Stimulated activated CD8-positive, alpha-beta memory T cell treated with anti-CD3 and anti-CD28 coated beads, Interleukin-4, amount 100 ng/mL, for 4 hours (primary cell): ENCODE data around the gene ANAPC4.
"Not testable (repeated sequence)": the region's sequence is repeated elsewhere in the genome, so short reads cannot be mapped to it uniquely, and the experiment has no call there.

Source experiments
- DNase-seq, 2 donors: peaks; one replicate each; pipeline ENCODE4 v3.0.0-alpha.2; 2020; ENCODE audit warnings: low read depth in 2 of 2, low spot score in 1 of 2

The ANAPC4 gene, protein sequence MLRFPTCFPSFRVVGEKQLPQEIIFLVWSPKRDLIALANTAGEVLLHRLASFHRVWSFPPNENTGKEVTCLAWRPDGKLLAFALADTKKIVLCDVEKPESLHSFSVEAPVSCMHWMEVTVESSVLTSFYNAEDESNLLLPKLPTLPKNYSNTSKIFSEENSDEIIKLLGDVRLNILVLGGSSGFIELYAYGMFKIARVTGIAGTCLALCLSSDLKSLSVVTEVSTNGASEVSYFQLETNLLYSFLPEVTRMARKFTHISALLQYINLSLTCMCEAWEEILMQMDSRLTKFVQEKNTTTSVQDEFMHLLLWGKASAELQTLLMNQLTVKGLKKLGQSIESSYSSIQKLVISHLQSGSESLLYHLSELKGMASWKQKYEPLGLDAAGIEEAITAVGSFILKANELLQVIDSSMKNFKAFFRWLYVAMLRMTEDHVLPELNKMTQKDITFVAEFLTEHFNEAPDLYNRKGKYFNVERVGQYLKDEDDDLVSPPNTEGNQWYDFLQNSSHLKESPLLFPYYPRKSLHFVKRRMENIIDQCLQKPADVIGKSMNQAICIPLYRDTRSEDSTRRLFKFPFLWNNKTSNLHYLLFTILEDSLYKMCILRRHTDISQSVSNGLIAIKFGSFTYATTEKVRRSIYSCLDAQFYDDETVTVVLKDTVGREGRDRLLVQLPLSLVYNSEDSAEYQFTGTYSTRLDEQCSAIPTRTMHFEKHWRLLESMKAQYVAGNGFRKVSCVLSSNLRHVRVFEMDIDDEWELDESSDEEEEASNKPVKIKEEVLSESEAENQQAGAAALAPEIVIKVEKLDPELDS

DNA sequence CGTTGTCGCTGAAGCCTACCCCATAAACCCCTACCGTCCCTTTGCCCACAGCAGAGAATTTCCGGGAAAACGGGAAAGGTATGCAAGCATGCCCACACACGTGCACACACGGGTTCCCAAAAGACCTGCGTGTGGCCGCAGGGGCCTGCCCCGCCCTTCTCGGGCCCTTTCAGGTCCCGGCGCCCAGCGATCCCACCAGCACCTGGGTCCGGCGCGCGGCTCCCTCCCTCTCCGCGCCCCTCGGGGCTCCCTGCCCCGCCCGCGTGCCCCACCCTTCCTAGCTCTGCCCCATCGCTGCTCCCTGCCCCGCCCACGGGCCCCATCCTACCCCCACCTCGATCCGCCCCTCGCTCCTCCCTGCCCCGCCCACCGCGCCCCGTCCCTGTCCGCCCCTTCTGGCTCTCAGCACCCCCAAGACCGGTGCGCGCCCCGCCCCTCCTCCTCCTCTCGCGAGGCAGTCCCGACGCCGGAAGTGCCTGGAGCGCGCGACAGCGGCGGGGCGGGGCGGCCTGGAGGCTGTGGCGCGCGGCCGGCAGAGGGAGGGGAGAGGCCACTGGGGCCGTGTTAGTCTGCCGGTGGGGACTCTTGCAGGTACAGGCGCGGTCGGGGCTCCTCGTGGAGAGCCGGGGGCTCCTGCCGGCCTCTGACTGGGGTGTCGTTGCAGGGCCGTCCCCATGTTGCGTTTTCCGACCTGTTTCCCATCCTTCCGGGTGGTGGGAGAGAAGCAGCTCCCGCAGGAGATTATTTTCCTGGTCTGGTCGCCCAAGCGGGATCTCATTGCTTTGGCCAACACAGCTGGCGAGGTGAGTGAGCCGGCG lies at the start of gene ANAPC4:
Gene ANAPC4, plus strand, starts transcription at position 510 of the 818 bp plus-strand sequence. Its CDS starts 165 bp downstream, at position 675.
- DNase-seq, result peak; percentile 97 to 98

GRCh38 chr4:25328463-25328862 lies 48.6 kb upstream of the ANAPC4 start:
- not testable (repeated sequence) for DNase-seq

- DNase-seq, result no peak
Measured at GRCh38 chr4:25330335-25330734, 46.7 kb upstream of the ANAPC4 start.

- DNase-seq, result no peak
Measured at GRCh38 chr4:25330905-25331808, 45.9 kb upstream of the ANAPC4 start.

GRCh38 chr4:25343671-25344070 lies 33.4 kb upstream of the ANAPC4 start:
- DNase-seq, result no peak

DNA sequence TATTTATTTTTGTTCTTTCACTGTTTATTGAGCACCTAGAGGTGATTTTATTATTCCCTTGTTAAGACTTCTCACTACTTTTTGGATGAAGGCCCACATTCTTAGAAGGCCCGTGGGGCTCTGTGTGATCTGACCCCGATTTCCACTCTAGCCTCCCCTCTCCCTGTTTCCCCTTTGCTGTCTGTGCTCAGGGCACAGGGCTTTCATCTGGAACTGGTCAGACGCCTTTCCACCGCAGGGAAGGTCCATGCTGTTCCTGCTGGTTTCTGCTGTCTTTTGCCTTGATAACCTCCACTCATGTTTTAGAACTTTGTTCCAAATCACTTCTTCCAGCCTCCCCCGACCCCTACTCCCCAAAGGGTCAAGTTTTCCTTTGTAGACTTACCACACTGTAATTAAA lies 31.3 kb upstream of the ANAPC4 start:
- DNase-seq, result no peak

GRCh38 chr4:25346913-25347312 lies 30.1 kb upstream of the ANAPC4 start:
- DNase-seq, result no peak

DNA sequence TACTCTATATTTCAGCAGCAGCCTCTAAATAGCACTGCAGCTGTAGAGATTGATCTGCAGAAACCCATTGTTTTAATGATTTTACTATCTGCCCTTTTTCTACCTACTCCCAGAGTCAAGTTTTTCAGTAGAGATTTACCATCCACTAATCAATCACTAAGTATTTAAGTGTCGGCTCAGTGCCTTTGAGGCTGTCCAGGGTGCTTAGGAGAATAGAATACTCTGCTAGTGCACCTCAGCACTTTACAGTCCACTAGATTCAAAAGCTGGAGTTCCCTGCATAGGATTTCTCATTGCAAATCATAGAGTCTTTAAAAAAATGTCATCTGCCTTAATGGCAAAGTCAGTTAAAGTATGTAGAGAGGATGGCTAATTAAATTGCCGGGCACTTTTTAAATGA lies 29.6 kb upstream of the ANAPC4 start:
- DNase-seq, result no peak

DNA sequence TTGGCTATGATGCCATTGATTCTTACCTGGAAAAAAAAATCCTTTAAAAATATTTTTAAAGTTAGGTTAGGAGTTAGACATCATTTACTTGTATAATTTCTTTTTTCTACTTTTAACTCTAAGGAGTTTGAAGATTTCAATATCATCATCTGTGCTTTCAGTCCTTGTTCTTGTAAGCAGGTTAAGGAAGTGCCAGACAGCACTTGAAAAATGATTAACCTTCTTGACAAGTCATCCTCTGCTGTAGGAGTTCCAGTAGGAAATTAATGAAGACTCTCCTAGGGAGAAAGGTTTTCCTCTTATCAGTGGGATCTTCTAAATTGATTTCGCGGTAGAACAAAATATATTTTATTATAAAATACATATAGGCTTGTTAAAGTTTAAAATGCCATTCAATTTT lies 29.1 kb upstream of the ANAPC4 start:
- no peak for DNase-seq

- no peak for DNase-seq
Measured at GRCh38 chr4:25350561-25350960, 26.5 kb upstream of the ANAPC4 start.

- DNase-seq, result no peak
Measured at GRCh38 chr4:25351777-25352416, 25.2 kb upstream of the ANAPC4 start.

- no peak for DNase-seq
Measured at GRCh38 chr4:25356068-25356467, 21.0 kb upstream of the ANAPC4 start.

GRCh38 chr4:25358515-25359275 lies 18.4 kb upstream of the ANAPC4 start:
- DNase-seq, result no peak

DNA sequence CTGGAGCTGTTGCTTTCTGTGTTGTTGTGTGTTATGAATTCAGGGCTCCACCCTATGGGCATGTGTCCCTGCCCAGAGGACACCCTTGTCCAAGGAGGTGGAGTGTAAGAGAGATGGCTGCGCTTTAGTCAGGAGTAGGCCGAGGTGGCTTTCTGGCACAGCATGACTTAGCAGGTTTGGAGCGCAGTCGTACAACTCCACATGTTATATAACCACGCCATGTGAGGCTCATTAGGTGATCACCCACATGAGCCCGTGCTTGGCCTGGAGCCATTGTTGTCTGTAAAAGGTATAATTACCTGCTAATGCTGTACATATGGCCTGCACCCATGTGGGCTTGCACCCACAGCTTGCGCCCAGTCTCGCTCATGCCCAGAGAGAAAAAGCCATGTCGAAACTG lies 15.8 kb upstream of the ANAPC4 start:
- DNase-seq, result no peak

GRCh38 chr4:25367004-25367621 lies 9.9 kb upstream of the ANAPC4 start:
- DNase-seq, result no peak

GRCh38 chr4:25367877-25368276 lies 9.2 kb upstream of the ANAPC4 start:
- DNase-seq, result no peak

- DNase-seq, result no peak
Measured at GRCh38 chr4:25368315-25368714, 8.7 kb upstream of the ANAPC4 start.

DNA sequence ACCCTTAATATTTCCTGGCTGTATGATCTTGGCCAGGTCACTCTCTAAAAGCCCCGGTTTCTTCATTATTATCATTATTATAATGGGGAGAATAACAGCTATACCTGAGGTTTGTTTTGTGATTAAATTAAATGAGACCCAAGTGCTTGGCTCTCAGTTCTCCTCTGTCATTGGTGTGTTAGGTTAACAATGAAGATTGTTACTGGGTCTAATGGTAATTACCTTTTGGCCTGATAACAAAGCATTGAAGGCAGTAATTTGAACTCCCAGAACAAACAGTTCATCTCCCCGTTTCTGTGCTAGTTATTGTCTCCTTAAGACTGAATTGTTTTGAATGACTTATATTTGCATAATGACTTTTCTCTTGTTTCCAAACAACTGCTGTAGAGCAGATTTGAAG lies 6.8 kb upstream of the ANAPC4 start:
- DNase-seq, result no peak

- not testable (repeated sequence) for DNase-seq
Measured at GRCh38 chr4:25372549-25372948, 4.5 kb upstream of the ANAPC4 start.
